DOHH2 (cell line): ENCODE results near the gene CA9.

Experiments
- H3F3A ChIP-seq: fragments of 200-600 bp; sonication (generic), shearing (Covaris generic); 2 replicates; pipeline ENCODE4 v1.6.0; 2016; ENCODE audit warnings: antibody characterized with exemption, mild to moderate bottlenecking; ENCODE audit not compliant: control insufficient read depth, insufficient read depth
- H3K27ac ChIP-seq: fragments of 200-600 bp; sonication (generic); 2 replicates; pipeline ENCODE4 v1.5.1; 2014; ENCODE audit warnings: low read depth, mild to moderate bottlenecking, low read length, moderate library complexity
- H3K27me3 ChIP-seq: fragments of 200-600 bp; sonication (generic); 2 replicates; pipeline ENCODE4 v1.6.1; 2014; ENCODE audit warnings: mild to moderate bottlenecking, low read length, mixed read lengths; ENCODE audit not compliant: control insufficient read depth
- H3K36me3 ChIP-seq: fragments of 200-600 bp; sonication (generic); 2 replicates; pipeline ENCODE4 v1.6.1; 2014; ENCODE audit warnings: mild to moderate bottlenecking, low read length, moderate library complexity, mixed read lengths; ENCODE audit not compliant: control insufficient read depth
- H3K4me1 ChIP-seq: fragments of 200-600 bp; sonication (generic); 2 replicates; pipeline ENCODE4 v1.6.1; 2014; ENCODE audit warnings: mild to moderate bottlenecking, low read length, mixed read lengths; ENCODE audit not compliant: control insufficient read depth
- H3K4me2 ChIP-seq: fragments of 200-600 bp; sonication (generic); 2 replicates; pipeline ENCODE4 v1.6.0; 2014; ENCODE audit warnings: mild to moderate bottlenecking, low read length, moderate library complexity
- H3K4me3 ChIP-seq: fragments of 200-600 bp; sonication (generic); 2 replicates; pipeline ENCODE4 v1.5.1; 2014; ENCODE audit warnings: mild to moderate bottlenecking, low read length, mixed read lengths
- H3K79me2 ChIP-seq: fragments of 200-600 bp; sonication (generic); 2 replicates; pipeline ENCODE4 v1.6.1; 2014; ENCODE audit warnings: mild to moderate bottlenecking, low read length, mixed read lengths; ENCODE audit not compliant: control insufficient read depth
- H3K9me2 ChIP-seq: fragments of 200-600 bp; sonication (generic); replicated peaks from 2 replicates; pipeline ENCODE4 v1.6.1; 2014; ENCODE audit warnings: mild to moderate bottlenecking, low read length, mixed read lengths; ENCODE audit not compliant: control insufficient read depth
- H3K9me3 ChIP-seq: fragments of 200-600 bp; sonication (generic); 2 replicates; pipeline ENCODE4 v1.6.1; 2014; ENCODE audit warnings: antibody characterized with exemption, low read length, mixed read lengths; ENCODE audit not compliant: control insufficient read depth, insufficient read depth
- H4K20me1 ChIP-seq: fragments of 200-600 bp; sonication (generic); 2 replicates; pipeline ENCODE4 v1.6.0; 2014; ENCODE audit warnings: low read depth, mild to moderate bottlenecking, antibody characterized with exemption, low read length, moderate library complexity; ENCODE audit not compliant: control insufficient read depth, insufficient read depth
- CTCF ChIP-seq: fragments of 200-600 bp; sonication (generic); IDR thresholded peaks from one replicate; pipeline ENCODE4 v1.5.1; 2014; ENCODE audit warnings: antibody characterized with exemption, mild to moderate bottlenecking, low read depth, low read length; ENCODE audit not compliant: poor library complexity, severe bottlenecking
- EZH2phosphoT487 ChIP-seq: fragments of 200-600 bp; sonication (generic); IDR thresholded peaks from 2 replicates; pipeline ENCODE4 v1.6.1; 2017; ENCODE audit warnings: borderline replicate concordance, mild to moderate bottlenecking, antibody characterized with exemption, low read length, moderate library complexity, mixed read lengths

Gene CA9

GRCh38 chr9:35705372-35705771 lies 31.6 kb downstream of the CA9 start:
- Histone ChIP-seq H3K27me3 (no peaks in the 10 kb centered on the region), H3K79me2 (no peaks in the 10 kb centered on the region), H3F3A (no peaks in the 10 kb centered on the region), H3K36me3 (peaks cover 89% of the 10 kb centered on the region), H4K20me1 (no peaks in the 10 kb centered on the region), H3K9me3 (no peaks in the 10 kb centered on the region), H3K4me3 (no peak overlapping the region), H3K4me2 (no peak overlapping the region), H3K9me2 (no peaks in the 10 kb centered on the region), H3K4me1 (no peaks in the 10 kb centered on the region), H3K27ac (no peak overlapping the region)
- TF ChIP-seq CTCF (no peak), EZH2phosphoT487 (no peak)

GRCh38 chr9:35705836-35706430 lies 32.2 kb downstream of the CA9 start:
- Histone ChIP-seq H3K4me3 (no peak overlapping the region), H3K36me3 (peaks cover 89% of the 10 kb centered on the region), H3K9me2 (no peaks in the 10 kb centered on the region), H4K20me1 (no peaks in the 10 kb centered on the region), H3K79me2 (no peaks in the 10 kb centered on the region), H3K27ac (no peak overlapping the region), H3K4me2 (no peak overlapping the region), H3K27me3 (no peaks in the 10 kb centered on the region), H3K9me3 (no peaks in the 10 kb centered on the region), H3F3A (no peaks in the 10 kb centered on the region), H3K4me1 (no peaks in the 10 kb centered on the region)
- TF ChIP-seq EZH2phosphoT487 (no peak), CTCF (no peak)

- Histone ChIP-seq H3K9me3 (no peaks in the 10 kb centered on the region), H3K36me3 (peaks cover 92% of the 10 kb centered on the region), H3K4me3 (no peak overlapping the region), H3K9me2 (no peaks in the 10 kb centered on the region), H3K27ac (no peak overlapping the region), H4K20me1 (no peaks in the 10 kb centered on the region), H3K4me2 (no peak overlapping the region), H3K4me1 (no peaks in the 10 kb centered on the region), H3K79me2 (no peaks in the 10 kb centered on the region), H3K27me3 (no peaks in the 10 kb centered on the region), H3F3A (no peaks in the 10 kb centered on the region)
- TF ChIP-seq EZH2phosphoT487: no peak
- no peak for TF ChIP-seq CTCF
Observed at GRCh38 chr9:35706951-35707350, 33.2 kb downstream of the CA9 start.
